Activated T-cell treated with anti-CD3 and anti-CD28 coated beads for 1 hour (primary cell): Measurements from ENCODE around the gene ABCB6.

Experiments
- DNase-seq: peaks from one replicate; pipeline ENCODE4 v3.0.0-alpha.2; 2020; ENCODE audit warnings: low read depth

The ABCB6 gene

GRCh38 chr2:219245148-219245898 lies 26.6 kb upstream of the ABCB6 start, which contains the start of the genes GLB1L and STK16:
Gene GLB1L (minus strand): TSS chr2:219245444. CDS start chr2:219243573, 1,871 bp downstream.
Gene STK16 (plus strand): TSS chr2:219245479. CDS start chr2:219246000, 521 bp downstream.
- peak; percentile 84 for DNase-seq

GRCh38 chr2:219244789-219245147 lies 26.0 kb upstream of the ABCB6 start:
- DNase-seq, result no peak

GRCh38 chr2:219243291-219243761 lies 24.6 kb upstream of the ABCB6 start:
- DNase-seq, result no peak

- no peak for DNase-seq
Measured at GRCh38 chr2:219234331-219234730, 15.6 kb upstream of the ABCB6 start.

GRCh38 chr2:219230059-219230540 lies 11.3 kb upstream of the ABCB6 start:
- DNase-seq, result no peak

- peak; percentile 96 for DNase-seq
Measured at GRCh38 chr2:219229305-219230058, 10.7 kb upstream of the ABCB6 start, which contains the start of the genes ANKZF1 and ATG9A. Gene ANKZF1 (plus strand): TSS chr2:219229806. CDS start chr2:219230258, 452 bp downstream. Gene ATG9A (minus strand): TSS chr2:219229636. CDS start chr2:219228024, 1,612 bp downstream.

- DNase-seq, result no peak
Measured at GRCh38 chr2:219228911-219229304, 10.2 kb upstream of the ABCB6 start.

GRCh38 chr2:219228041-219228910 lies 9.5 kb upstream of the ABCB6 start:
- DNase-seq, result no peak

- no peak for DNase-seq
Measured at GRCh38 chr2:219225350-219225749, 6.6 kb upstream of the ABCB6 start.

- no peak for DNase-seq
Measured at GRCh38 chr2:219223831-219224610, 5.3 kb upstream of the ABCB6 start.

GRCh38 chr2:219221957-219222518 lies 3.3 kb upstream of the ABCB6 start:
- DNase-seq, result no peak

GRCh38 chr2:219220652-219221402 lies 2.1 kb upstream of the ABCB6 start:
- no peak for DNase-seq

- no peak for DNase-seq
Measured at GRCh38 chr2:219219784-219220532, 1.2 kb upstream of the ABCB6 start.

- no peak for DNase-seq
Measured at GRCh38 chr2:219218217-219218731, 484 bp downstream of the ABCB6 start.

- DNase-seq, result no peak
Measured at GRCh38 chr2:219216535-219216915, 2.2 kb downstream of the ABCB6 start.

- DNase-seq, result no peak
Measured at GRCh38 chr2:219215871-219216534, 2.8 kb downstream of the ABCB6 start.

- no peak for DNase-seq
Measured at GRCh38 chr2:219214786-219215185, 4.0 kb downstream of the ABCB6 start.

- no peak for DNase-seq
Measured at GRCh38 chr2:219214141-219214540, 4.6 kb downstream of the ABCB6 start.
